K562 (cell line): Measurements from ENCODE around the gene SELENOM. TPM values are rescaled to one million over a fixed set of nuclear protein-coding genes. Genes with fewer than 3 reads are reported as not detected.
A peak's percentile ranks its signal among the peaks of the same experiment; 100 is the strongest.

Source experiments
- ATAC-seq: fragments of 200-7000 bp; cut with Tn5 transposase; 3 replicates; pipeline ENCODE4 v1.9.1; 2020; ENCODE audit warnings: moderate library complexity
- BruUV-seq: library from RNA; stranded (reverse); fragments of 400-500 nt; replicated peaks from 2 replicates; lab custom pipeline; 2021; lab: Mats Ljungman, UMichigan
- CTCF ChIA-PET: fragments of 300-600 bp; formaldehyde crosslinking; extraction: SDS; loops from one replicate; lab custom pipeline; 2021; ENCODE audit warnings: low intra/inter-chr PET ratio; lab: Yijun Ruan, JAX
- POLR2A ChIA-PET: fragments of 300-600, 350-650 bp; sonication (Branson Sonifier 250); formaldehyde crosslinking; extraction: SDS; loops from one replicate; lab custom pipeline; 2021; ENCODE audit warnings: antibody characterized with exemption, inconsistent platforms; lab: Yijun Ruan, JAX
- DNase-seq, 4 experiments: peaks; one replicate each; pipeline versions ENCODE4 v3.0.0 to v3.0.0-alpha.2; 2011 to 2018; ENCODE audit warnings: low spot score in 3 of 4, mixed read lengths in 3 of 4; ENCODE audit errors: extremely low read depth in 1 of 4
- FAIRE-seq: peaks from 2 replicates; lab custom pipeline; 2011; peaks lifted over from hg19 to GRCh38; lab: Jason Lieb, UNC
- H2AFZ ChIP-seq: 2 replicates; pipeline ENCODE4 v1.6.0; 2011; ENCODE audit warnings: low read depth, low read length, control low read depth, inconsistent platforms
- H3K27ac ChIP-seq: fragments of 200-600 bp; 3 replicates; pipeline ENCODE4 v1.8.0; 2011; ENCODE audit warnings: low read depth, mild to moderate bottlenecking, control low read depth, inconsistent platforms, low read length, moderate library complexity, mixed read lengths; ENCODE audit errors: extremely low read depth
- H3K27me3 ChIP-seq, 2 experiments: fragments of 300-600 bp in 1 of 2; 2 replicates in 1 of 2; 3 replicates in 1 of 2; pipeline versions ENCODE4 v1.6.0 to v1.8.0; 2011; ENCODE audit warnings: inconsistent platforms in 2 of 2, low read length in 2 of 2, mild to moderate bottlenecking in 1 of 2, mixed read lengths in 1 of 2, moderate library complexity in 1 of 2; ENCODE audit not compliant: control insufficient read depth in 2 of 2, insufficient read depth in 2 of 2
- H3K36me3 ChIP-seq: fragments of 300-600 bp; 3 replicates; pipeline ENCODE4 v1.8.0; 2011; ENCODE audit warnings: mild to moderate bottlenecking, low read length, inconsistent platforms; ENCODE audit not compliant: control insufficient read depth, insufficient read depth
- H3K4me1 ChIP-seq, 2 experiments: fragments of 200-600 bp in 1 of 2; replicated peaks in 1 of 2; 2 replicates in 1 of 2; 3 replicates in 1 of 2; pipeline versions ENCODE4 v1.5.1 to v1.8.0; 2011; ENCODE audit warnings: inconsistent platforms in 2 of 2, low read length in 2 of 2, mild to moderate bottlenecking in 1 of 2, mixed read lengths in 1 of 2, moderate library complexity in 1 of 2; ENCODE audit not compliant: control insufficient read depth in 2 of 2, insufficient read depth in 2 of 2
- H3K4me2 ChIP-seq: 2 replicates; pipeline ENCODE4 v1.6.1; 2011; ENCODE audit warnings: low read length, control low read depth, inconsistent platforms, mixed read lengths; ENCODE audit not compliant: insufficient read depth
- H3K4me3 ChIP-seq: fragments of 200-600 bp; sonication (generic), shearing (Covaris generic); 2 replicates; pipeline ENCODE4 v1.5.1; 2016; ENCODE audit warnings: control low read depth, inconsistent platforms
- H3K79me2 ChIP-seq: fragments of 200-600 bp; 3 replicates; pipeline ENCODE4 v1.8.0; 2011; ENCODE audit warnings: low read length, inconsistent platforms; ENCODE audit not compliant: control insufficient read depth, insufficient read depth
- H3K9ac ChIP-seq, 2 experiments: 2 replicates each; pipeline versions ENCODE4 v1.6.0 to v1.6.1; 2011; ENCODE audit warnings: low read depth in 2 of 2, low read length in 2 of 2, control low read depth in 1 of 2, inconsistent platforms in 1 of 2, mild to moderate bottlenecking in 1 of 2, mixed read lengths in 1 of 2; ENCODE audit not compliant: insufficient read depth in 1 of 2
- H3K9me1 ChIP-seq: one replicate; pipeline ENCODE4 v1.6.0; 2011; ENCODE audit warnings: inconsistent platforms, mild to moderate bottlenecking, low read length, moderate library complexity; ENCODE audit not compliant: control insufficient read depth, insufficient read depth
- H3K9me3 ChIP-seq: replicated peaks from 2 replicates; pipeline ENCODE4 v1.5.1; 2011; ENCODE audit warnings: low read depth, low read length, inconsistent platforms; ENCODE audit not compliant: control insufficient read depth, insufficient read depth
- H4K20me1 ChIP-seq: replicated peaks from 2 replicates; pipeline ENCODE4 v1.6.1; 2011; ENCODE audit warnings: low read length, inconsistent platforms, mixed read lengths; ENCODE audit not compliant: control insufficient read depth, insufficient read depth
- HMGN3 ChIP-seq: IDR thresholded peaks from 2 replicates; pipeline ENCODE4 v1.6.1; 2011; ENCODE audit warnings: borderline replicate concordance, low read depth, mild to moderate bottlenecking, mixed read lengths, low read length; ENCODE audit not compliant: insufficient read length; ENCODE audit errors: extremely low read depth
- NKRF ChIP-seq: fragments of 450-650 bp; IDR thresholded peaks from 2 replicates; pipeline ENCODE4 v1.6.1; 2016; ENCODE audit warnings: borderline replicate concordance
- POLR2G ChIP-seq: fragments of 200-400 bp; formaldehyde crosslinking; IDR thresholded peaks from 2 replicates; pipeline ENCODE4 v1.6.1; 2017; ENCODE audit warnings: low read depth, mild to moderate bottlenecking, antibody characterized with exemption, low read length, moderate library complexity
- ZBTB33 ChIP-seq: sonication (generic); formaldehyde crosslinking; IDR thresholded peaks from 2 replicates; pipeline ENCODE4 v1.8.1; 2023; ENCODE audit warnings: mild to moderate bottlenecking, missing genetic modification reagents
- ZNF589 ChIP-seq: fragments of 200-800 bp; sonication (Bioruptor generic); IDR thresholded peaks from 2 replicates; pipeline ENCODE4 v1.6.1; 2016; ENCODE audit warnings: low read depth, missing genetic modification characterization, missing compliant biosample characterization
- whole genome bisulfite sequencing: fragments of 100-300 bp; shearing (Covaris generic); methylation state at CpG from one replicate; pipeline ENCODE4 v1.1.6; 2016; ENCODE audit warnings: low coverage, mixed read lengths; ENCODE audit not compliant: insufficient coverage; ENCODE audit errors: missing lambda C conversion rate; 5-methylcytosine and 5-hydroxymethylcytosine counted together
- in situ Hi-C: fragments of 300-500 bp; cut with MboI; formaldehyde crosslinking; loops from 4 replicates; pipeline ENCODE4 v1.15.0; 2018; ENCODE audit warnings: inconsistent platforms, mixed read lengths
- intact Hi-C: fragments of 100-400 bp; cut with micrococcal nuclease; formaldehyde crosslinking; loops from 2 replicates; pipeline ENCODE4 v1.14.2; 2022
- polyA plus RNA-seq, 8 experiments: library from polyadenylated mRNA; depleted of rRNA in 4 of 8; stranded (reverse) in 5 of 8; unstranded in 3 of 8; fragments of >200 nt; fragmentation: Nextera tagmentation in 2 of 8; fragmentation: Illumina TruSeq in 1 of 8; extraction: Ambion mirVana in 2 of 8; extraction: Trizol in 1 of 8; gene quantifications; 2 replicates each; pipeline versions ENCODE4 v1.2.1 to v1.2.3, GENCODE V29; 2011 to 2014; ENCODE audit warnings: inconsistent platforms in 1 of 8, missing spikeins in 1 of 8
- total RNA-seq, 7 experiments: library from RNA; depleted of rRNA in 6 of 7; stranded (reverse); fragments of >200 nt in 6 of 7; fragmentation: Illumina TruSeq in 2 of 7; extraction: Trizol in 2 of 7; gene quantifications; 2 replicates each; pipeline versions ENCODE4 v1.2.1 to v1.2.3, GENCODE V29; 2011 to 2021; ENCODE audit warnings: low replicate concordance in 1 of 7

Gene SELENOM
- total and polyA plus RNA-seq, 9 of the 15 experiments (the other 6 are each of a cell fraction or from before 2014, with no cell fraction given), result 1.2 to 10.6 (median 3.7) TPM

GRCh38 chr22:31104869-31105268 lies 2.5 kb downstream of the SELENOM start:
- POLR2A ChIA-PET, result interaction anchor here (1.3 to 4.4 kb wide), 2 partner anchors 14 to 20 kb away, joined by 4 to 18 read pairs; no protein-coding TSS in a partner anchor
- WGBS, result 60% methylated on average over 13 of the region's 35 CpGs
- peaks cover 3% of the 10 kb centered on the region; the same call in 1 of the 3 replicates for H3K36me3 ChIP-seq
- DNase-seq (peak in 1 of 4 experiments; percentile 40), ATAC-seq (no peak)
- intact Hi-C loops, result no loop called here
- TF ChIP-seq POLR2G (peak; percentile 59), ZBTB33 (CRISPR knock-in tag) (peak; percentile 86), ZNF589 (CRISPR knock-in tag) (no peak), NKRF (no peak), HMGN3 (peak; percentile 22)
- TF ChIP-seq, all 486 proteins: peak for 3
- no peaks in the 10 kb centered on the region for H4K20me1 ChIP-seq
- H3K27ac ChIP-seq, result no peak overlapping the region
- H3K4me2 ChIP-seq, result no peak overlapping the region
- H3K27me3 ChIP-seq, result no peaks in the 10 kb centered on the region
- no TSS peak for BruUV-seq
- no peak overlapping the region for H2AFZ ChIP-seq
- H3K4me1 ChIP-seq, result peaks cover 8 to 17% of the 10 kb centered on the region in 2 experiments; a peak in 4 of 5 replicates
- FAIRE-seq, result no peak
- H3K9me3 ChIP-seq, result no peaks in the 10 kb centered on the region
- CTCF ChIA-PET, result no interaction called here
- H3K4me3 ChIP-seq, result no peak overlapping the region
- H3K79me2 ChIP-seq, result no peaks in the 10 kb centered on the region
- in situ Hi-C loops, result loop anchor here (5.0 kb wide), 2 partner anchors 37 to 122 kb away; partner anchors contain the start of gene PLA2G3
- no peak overlapping the region for H3K9ac ChIP-seq
- H3K9me1 ChIP-seq, result no peaks in the 10 kb centered on the region
